Naive thymus-derived CD8-positive, alpha-beta T cell (primary cell): ENCODE results near the gene ASB3. TPM values are rescaled to one million over a fixed set of nuclear protein-coding genes. Genes with fewer than 3 reads are reported as not detected.

ENCODE experiments used
- ATAC-seq, 2 donors: fragments of 150-1000 bp; cut with Tn5 transposase in 1 of 2; sonication (Bioruptor Pico), chemical (Tn5 transposase) in 1 of 2; 1 replicate in 1 of 2; 2 replicates in 1 of 2; pipeline ENCODE4 v1.10.0; 2021; ENCODE audit warnings: mild to moderate bottlenecking in 2 of 2, moderate library complexity in 2 of 2
- POLR2A ChIA-PET: fragments of 350-600 bp; sonication (Branson Sonifier 250); formaldehyde crosslinking; loops from one replicate; lab custom pipeline; 2021; ENCODE audit warnings: antibody characterized with exemption; lab: Charles Lee
- DNase-seq, 10 donors: peaks; one replicate each; pipeline versions ENCODE4 v3.0.0 to v3.0.0-alpha.2; 2020 to 2022
- H3K27ac Mint-ChIP-seq, 10 donors: one replicate each; pipeline ENCODE4 v1.8.0; 2020 to 2022; ENCODE audit warnings: mild to moderate bottlenecking in 10 of 10, mixed read lengths in 10 of 10, moderate library complexity in 4 of 10, inconsistent platforms in 1 of 10
- H3K27me3 Mint-ChIP-seq, 5 donors: one replicate each; pipeline ENCODE4 v1.8.0; 2021 to 2022; ENCODE audit warnings: mixed read lengths in 5 of 5
- H3K36me3 Mint-ChIP-seq, 3 donors: one replicate each; pipeline ENCODE4 v1.8.0; 2020 to 2022; ENCODE audit warnings: mixed read lengths in 3 of 3, mild to moderate bottlenecking in 2 of 3, inconsistent platforms in 1 of 3
- H3K4me1 Mint-ChIP-seq, 4 donors: one replicate each; pipeline ENCODE4 v1.8.0; 2021 to 2022; ENCODE audit warnings: mixed read lengths in 4 of 4
- H3K4me3 Mint-ChIP-seq, 10 donors: one replicate each; pipeline ENCODE4 v1.8.0; 2020 to 2022; ENCODE audit warnings: mild to moderate bottlenecking in 10 of 10, mixed read lengths in 10 of 10, moderate library complexity in 6 of 10, inconsistent platforms in 1 of 10
- H3K9me3 Mint-ChIP-seq, 9 donors: one replicate each; pipeline ENCODE4 v1.8.0; 2020 to 2022; ENCODE audit warnings: mixed read lengths in 9 of 9, mild to moderate bottlenecking in 3 of 9, inconsistent platforms in 1 of 9, moderate library complexity in 1 of 9
- polyA plus RNA-seq, 3 donors: library from polyadenylated mRNA; unstranded; fragments of 300-500 nt; fragmentation: Illumina TruSeq; gene quantifications; one replicate each; pipeline ENCODE4 v1.2.3, GENCODE V29; 2021
- total RNA-seq, 8 experiments: library from RNA in 2 of 8; stranded (reverse) in 2 of 8; gene quantifications; one replicate each; pipeline ENCODE4 v1.2.3 and lab custom pipeline; 2021 to 2026

Gene ASB3
- total and polyA plus RNA-seq, 5 experiments from 2014 or later = 14.9 to 39.8 (median 17.4) TPM

GRCh38 chr2:53755121-53755520 lies 31.6 kb downstream of the ASB3 start:
- no peaks in the 10 kb centered on the region for H3K9me3 Mint-ChIP-seq
- no peak overlapping the region for H3K4me3 Mint-ChIP-seq
- no peak overlapping the region for H3K27ac Mint-ChIP-seq
- H3K27me3 Mint-ChIP-seq = no peaks in the 10 kb centered on the region
- POLR2A ChIA-PET = no interaction called here
- H3K4me1 Mint-ChIP-seq = peaks cover 2 to 6% (median 5%) of the 10 kb centered on the region in 4 donors
- peaks cover 4 to 33% (median 20%) of the 10 kb centered on the region in 3 donors for H3K36me3 Mint-ChIP-seq
- no peak for DNase-seq
- no peak for ATAC-seq

GRCh38 chr2:53753041-53753440 lies 33.7 kb downstream of the ASB3 start:
- Mint-ChIP-seq H3K9me3 (no peaks in the 10 kb centered on the region), H3K36me3 (peaks cover 8 to 46% (median 26%) of the 10 kb centered on the region in 3 donors), H3K4me1 (peaks cover 2 to 6% (median 4%) of the 10 kb centered on the region in 4 donors), H3K27me3 (no peaks in the 10 kb centered on the region), H3K27ac (peak overlapping the region in 3 of 10 donors; percentile 20 to 89 (median 52)), H3K4me3 (no peak overlapping the region)
- POLR2A ChIA-PET = no interaction called here
- DNase-seq (no peak), ATAC-seq (no peak)

- H3K36me3 Mint-ChIP-seq = peaks cover 12 to 51% (median 26%) of the 10 kb centered on the region in 3 donors
- POLR2A ChIA-PET = no interaction called here
- no peak for ATAC-seq
Measured at GRCh38 chr2:53752385-53752784, 34.4 kb downstream of the ASB3 start.

GRCh38 chr2:53751728-53752127 lies 35.0 kb downstream of the ASB3 start:
- no peaks in the 10 kb centered on the region for H3K27me3 Mint-ChIP-seq
- H3K4me1 Mint-ChIP-seq = peaks cover 2 to 6% (median 4%) of the 10 kb centered on the region in 4 donors
- ATAC-seq (no peak), DNase-seq (no peak)
- POLR2A ChIA-PET = no interaction called here
- H3K27ac Mint-ChIP-seq = peak overlapping the region in 1 of 10 donors; percentile 17
- H3K9me3 Mint-ChIP-seq = no peaks in the 10 kb centered on the region
- H3K36me3 Mint-ChIP-seq = peaks cover 11 to 52% (median 23%) of the 10 kb centered on the region in 3 donors
- H3K4me3 Mint-ChIP-seq = no peak overlapping the region

More at GRCh38 chr2:53752385-53752784, 34.4 kb downstream of the ASB3 start:
- peaks cover 2 to 6% (median 4%) of the 10 kb centered on the region in 4 donors for H3K4me1 Mint-ChIP-seq
- no peak for DNase-seq
- peak overlapping the region in 1 of 10 donors; percentile 51 for H3K27ac Mint-ChIP-seq
- no peaks in the 10 kb centered on the region for H3K27me3 Mint-ChIP-seq
- no peak overlapping the region for H3K4me3 Mint-ChIP-seq
- H3K9me3 Mint-ChIP-seq = no peaks in the 10 kb centered on the region

GRCh38 chr2:53750041-53750768 lies 36.5 kb downstream of the ASB3 start:
- no peak for DNase-seq
- no peak overlapping the region for H3K27ac Mint-ChIP-seq
- no peaks in the 10 kb centered on the region for H3K27me3 Mint-ChIP-seq
- POLR2A ChIA-PET = no interaction called here
- ATAC-seq = no peak
- no peak overlapping the region for H3K4me3 Mint-ChIP-seq
- peaks cover 2 to 12% (median 4%) of the 10 kb centered on the region in 4 donors for H3K4me1 Mint-ChIP-seq
- H3K36me3 Mint-ChIP-seq = peaks cover 8 to 59% (median 24%) of the 10 kb centered on the region in 3 donors
- no peaks in the 10 kb centered on the region for H3K9me3 Mint-ChIP-seq

- no peak overlapping the region for H3K4me3 Mint-ChIP-seq
- DNase-seq = no peak
- H3K27me3 Mint-ChIP-seq = no peaks in the 10 kb centered on the region
- no peaks in the 10 kb centered on the region for H3K9me3 Mint-ChIP-seq
- POLR2A ChIA-PET = no interaction called here
- H3K27ac Mint-ChIP-seq = no peak overlapping the region
- H3K4me1 Mint-ChIP-seq = peaks cover 7 to 28% (median 11%) of the 10 kb centered on the region in 4 donors
- peaks cover 10 to 72% (median 33%) of the 10 kb centered on the region in 3 donors for H3K36me3 Mint-ChIP-seq
- no peak for ATAC-seq
Measured at GRCh38 chr2:53744395-53745065, 42.2 kb downstream of the ASB3 start.

- Mint-ChIP-seq H3K27me3 (no peaks in the 10 kb centered on the region), H3K36me3 (peaks cover 8 to 48% (median 29%) of the 10 kb centered on the region in 3 donors), H3K9me3 (no peaks in the 10 kb centered on the region), H3K4me3 (no peak overlapping the region), H3K4me1 (peaks cover 13 to 33% (median 15%) of the 10 kb centered on the region in 4 donors), H3K27ac (peak overlapping the region in 1 of 10 donors; percentile 24)
- peak in 1 of 10 donors; percentile 0 for DNase-seq
- POLR2A ChIA-PET = no interaction called here
- ATAC-seq = no peak
Measured at GRCh38 chr2:53740170-53740569, 46.6 kb downstream of the ASB3 start.

GRCh38 chr2:53739032-53739431 lies 47.7 kb downstream of the ASB3 start:
- H3K4me1 Mint-ChIP-seq = peaks cover 13 to 39% (median 17%) of the 10 kb centered on the region in 4 donors
- H3K27ac Mint-ChIP-seq = no peak overlapping the region
- no peaks in the 10 kb centered on the region for H3K9me3 Mint-ChIP-seq
- no peaks in the 10 kb centered on the region for H3K27me3 Mint-ChIP-seq
- POLR2A ChIA-PET = no interaction called here
- ATAC-seq (no peak), DNase-seq (no peak)
- no peak overlapping the region for H3K4me3 Mint-ChIP-seq
- H3K36me3 Mint-ChIP-seq = peaks cover 9 to 56% (median 35%) of the 10 kb centered on the region in 3 donors

- peaks cover 6 to 45% (median 30%) of the 10 kb centered on the region in 3 donors for H3K36me3 Mint-ChIP-seq
- H3K27me3 Mint-ChIP-seq = no peaks in the 10 kb centered on the region
- no peak for DNase-seq
- POLR2A ChIA-PET = no interaction called here
- no peaks in the 10 kb centered on the region for H3K9me3 Mint-ChIP-seq
- ATAC-seq = no peak
- no peak overlapping the region for H3K27ac Mint-ChIP-seq
- H3K4me1 Mint-ChIP-seq = peaks cover 7 to 33% (median 12%) of the 10 kb centered on the region in 4 donors
- no peak overlapping the region for H3K4me3 Mint-ChIP-seq
Measured at GRCh38 chr2:53737091-53737490, 49.7 kb downstream of the ASB3 start.

GRCh38 chr2:53729143-53729762 lies 57.5 kb downstream of the ASB3 start:
- no peak overlapping the region for H3K4me3 Mint-ChIP-seq
- DNase-seq (no peak), ATAC-seq (no peak)
- H3K27me3 Mint-ChIP-seq = no peaks in the 10 kb centered on the region
- H3K36me3 Mint-ChIP-seq = peaks cover 14 to 66% (median 36%) of the 10 kb centered on the region in 3 donors
- H3K27ac Mint-ChIP-seq = no peak overlapping the region
- POLR2A ChIA-PET = no interaction called here
- H3K4me1 Mint-ChIP-seq = peaks cover 3 to 12% (median 5%) of the 10 kb centered on the region in 4 donors
- peaks cover 0 to 2% (median 0%) of the 10 kb centered on the region in 9 donors for H3K9me3 Mint-ChIP-seq

GRCh38 chr2:53727921-53728320 lies 58.8 kb downstream of the ASB3 start:
- peak overlapping the region in 1 of 10 donors; percentile 15 for H3K27ac Mint-ChIP-seq
- no peak for ATAC-seq

GRCh38 chr2:53725662-53726061 lies 61.1 kb downstream of the ASB3 start:
- Mint-ChIP-seq H3K9me3 (peaks cover 0 to 2% (median 0%) of the 10 kb centered on the region in 9 donors), H3K27me3 (no peaks in the 10 kb centered on the region), H3K4me3 (no peak overlapping the region), H3K36me3 (peaks cover 14 to 83% (median 42%) of the 10 kb centered on the region in 3 donors), H3K27ac (peak overlapping the region in 2 of 10 donors; percentile 39 to 71), H3K4me1 (peaks cover 6 to 28% (median 19%) of the 10 kb centered on the region in 4 donors)
- no peak for DNase-seq
- no peak for ATAC-seq
- POLR2A ChIA-PET = no interaction called here

More at GRCh38 chr2:53727921-53728320, 58.8 kb downstream of the ASB3 start:
- POLR2A ChIA-PET = interaction anchor here (1.3 kb wide), 1 partner anchor 40 kb away, joined by 3 read pairs; the partner anchor contains the start of gene CHAC2
- Mint-ChIP-seq H3K4me3 (no peak overlapping the region), H3K9me3 (peaks cover 0 to 2% (median 0%) of the 10 kb centered on the region in 9 donors), H3K36me3 (peaks cover 14 to 68% (median 36%) of the 10 kb centered on the region in 3 donors), H3K27me3 (no peaks in the 10 kb centered on the region), H3K4me1 (peaks cover 3 to 15% (median 9%) of the 10 kb centered on the region in 4 donors)
- DNase-seq = no peak
